ENCODE results near the gene PDE6G.

PDE6G gene

DNA sequence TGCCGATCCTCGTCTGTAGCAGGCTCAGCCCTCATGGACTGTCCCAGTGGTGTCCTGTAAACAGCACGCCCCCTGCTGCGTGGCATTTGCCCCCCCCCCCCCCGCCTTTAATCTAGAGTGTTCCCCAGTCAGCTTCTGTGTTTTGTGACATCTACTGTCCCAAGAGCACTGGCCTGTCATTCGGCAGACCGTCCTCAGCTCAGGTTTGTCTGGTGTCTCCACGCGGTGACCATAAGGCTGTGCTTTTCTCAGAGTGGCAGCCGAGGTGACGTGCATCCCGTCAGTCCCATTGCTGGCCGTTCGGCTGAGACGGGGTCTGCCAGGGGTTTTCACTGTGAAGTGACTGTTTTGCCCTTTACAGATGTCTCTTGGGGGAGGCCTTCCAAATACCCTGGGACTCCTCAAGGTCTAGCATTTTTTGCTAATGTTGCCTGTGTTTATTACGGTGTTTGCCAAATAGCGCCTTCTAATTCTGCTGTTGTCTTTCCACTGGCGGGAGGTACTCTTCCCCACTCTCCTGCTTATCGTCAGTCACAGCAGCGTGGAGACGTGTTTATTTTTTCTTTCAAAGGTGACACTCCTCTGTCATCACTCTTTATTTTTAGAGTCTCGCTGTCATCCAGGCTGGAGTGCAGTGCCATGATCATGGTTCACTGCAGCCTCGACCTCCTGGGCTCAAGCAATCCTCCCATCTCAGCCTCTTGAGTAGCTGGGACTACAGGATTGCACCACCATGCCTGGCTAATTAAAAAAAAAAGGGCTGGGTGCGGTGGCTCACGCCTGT lies 41.1 kb upstream of the PDE6G start:
- TF ChIP-seq PPARA (CRISPR knock-in tag; IDR thresholded peaks at IDR 0.05; ENCODE audit: borderline replicate concordance) (no peak), SNAI2 (CRISPR knock-in tag; IDR thresholded peaks at IDR 0.05) (no peak), CSDC2 (CRISPR knock-in tag; IDR thresholded peaks at IDR 0.05) (no peak), ARNTL (CRISPR knock-in tag; IDR thresholded peaks at IDR 0.05; ENCODE audit: borderline replicate concordance, low read depth) (no peak), ZNF70 (CRISPR knock-in tag; IDR thresholded peaks at IDR 0.05) (no peak), ZNF565 (CRISPR knock-in tag; conservative IDR thresholded peaks at IDR 0.05; ENCODE audit: low read depth) (no peak), ZNF8 (CRISPR knock-in tag; IDR thresholded peaks at IDR 0.05) (no peak), ISL1 (CRISPR knock-in tag; IDR thresholded peaks at IDR 0.05) (no peak), ESRRG (CRISPR knock-in tag; IDR thresholded peaks at IDR 0.05) (no peak), ZFP3 (CRISPR knock-in tag; IDR thresholded peaks at IDR 0.05) (no peak), TOX (CRISPR knock-in tag; IDR thresholded peaks at IDR 0.05; ENCODE audit: borderline replicate concordance) (no peak), RARB (CRISPR knock-in tag; IDR thresholded peaks at IDR 0.05) (no peak), ZFP30 (CRISPR knock-in tag; IDR thresholded peaks at IDR 0.05) (no peak)
- TF ChIP-seq, protein P1, sequence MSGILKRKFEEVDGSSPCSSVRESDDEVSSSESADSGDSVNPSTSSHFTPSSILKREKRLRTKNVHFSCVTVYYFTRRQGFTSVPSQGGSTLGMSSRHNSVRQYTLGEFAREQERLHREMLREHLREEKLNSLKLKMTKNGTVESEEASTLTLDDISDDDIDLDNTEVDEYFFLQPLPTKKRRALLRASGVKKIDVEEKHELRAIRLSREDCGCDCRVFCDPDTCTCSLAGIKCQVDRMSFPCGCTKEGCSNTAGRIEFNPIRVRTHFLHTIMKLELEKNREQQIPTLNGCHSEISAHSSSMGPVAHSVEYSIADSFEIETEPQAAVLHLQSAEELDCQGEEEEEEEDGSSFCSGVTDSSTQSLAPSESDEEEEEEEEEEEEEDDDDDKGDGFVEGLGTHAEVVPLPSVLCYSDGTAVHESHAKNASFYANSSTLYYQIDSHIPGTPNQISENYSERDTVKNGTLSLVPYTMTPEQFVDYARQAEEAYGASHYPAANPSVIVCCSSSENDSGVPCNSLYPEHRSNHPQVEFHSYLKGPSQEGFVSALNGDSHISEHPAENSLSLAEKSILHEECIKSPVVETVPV (CRISPR knock-in tag; IDR thresholded peaks at IDR 0.05): no peak
- TF ChIP-seq, protein P2, sequence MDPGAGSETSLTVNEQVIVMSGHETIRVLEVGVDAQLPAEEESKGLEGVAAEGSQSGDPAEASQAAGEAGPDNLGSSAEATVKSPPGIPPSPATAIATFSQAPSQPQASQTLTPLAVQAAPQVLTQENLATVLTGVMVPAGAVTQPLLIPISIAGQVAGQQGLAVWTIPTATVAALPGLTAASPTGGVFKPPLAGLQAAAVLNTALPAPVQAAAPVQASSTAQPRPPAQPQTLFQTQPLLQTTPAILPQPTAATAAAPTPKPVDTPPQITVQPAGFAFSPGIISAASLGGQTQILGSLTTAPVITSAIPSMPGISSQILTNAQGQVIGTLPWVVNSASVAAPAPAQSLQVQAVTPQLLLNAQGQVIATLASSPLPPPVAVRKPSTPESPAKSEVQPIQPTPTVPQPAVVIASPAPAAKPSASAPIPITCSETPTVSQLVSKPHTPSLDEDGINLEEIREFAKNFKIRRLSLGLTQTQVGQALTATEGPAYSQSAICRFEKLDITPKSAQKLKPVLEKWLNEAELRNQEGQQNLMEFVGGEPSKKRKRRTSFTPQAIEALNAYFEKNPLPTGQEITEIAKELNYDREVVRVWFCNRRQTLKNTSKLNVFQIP (CRISPR knock-in tag; IDR thresholded peaks at IDR 0.05; ENCODE audit: borderline replicate concordance, low read depth): no peak
- TF ChIP-seq, protein P3, sequence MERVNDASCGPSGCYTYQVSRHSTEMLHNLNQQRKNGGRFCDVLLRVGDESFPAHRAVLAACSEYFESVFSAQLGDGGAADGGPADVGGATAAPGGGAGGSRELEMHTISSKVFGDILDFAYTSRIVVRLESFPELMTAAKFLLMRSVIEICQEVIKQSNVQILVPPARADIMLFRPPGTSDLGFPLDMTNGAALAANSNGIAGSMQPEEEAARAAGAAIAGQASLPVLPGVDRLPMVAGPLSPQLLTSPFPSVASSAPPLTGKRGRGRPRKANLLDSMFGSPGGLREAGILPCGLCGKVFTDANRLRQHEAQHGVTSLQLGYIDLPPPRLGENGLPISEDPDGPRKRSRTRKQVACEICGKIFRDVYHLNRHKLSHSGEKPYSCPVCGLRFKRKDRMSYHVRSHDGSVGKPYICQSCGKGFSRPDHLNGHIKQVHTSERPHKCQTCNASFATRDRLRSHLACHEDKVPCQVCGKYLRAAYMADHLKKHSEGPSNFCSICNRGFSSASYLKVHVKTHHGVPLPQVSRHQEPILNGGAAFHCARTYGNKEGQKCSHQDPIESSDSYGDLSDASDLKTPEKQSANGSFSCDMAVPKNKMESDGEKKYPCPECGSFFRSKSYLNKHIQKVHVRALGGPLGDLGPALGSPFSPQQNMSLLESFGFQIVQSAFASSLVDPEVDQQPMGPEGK (CRISPR knock-in tag; IDR thresholded peaks at IDR 0.05; ENCODE audit: borderline replicate concordance): no peak
- TF ChIP-seq, protein P4, sequence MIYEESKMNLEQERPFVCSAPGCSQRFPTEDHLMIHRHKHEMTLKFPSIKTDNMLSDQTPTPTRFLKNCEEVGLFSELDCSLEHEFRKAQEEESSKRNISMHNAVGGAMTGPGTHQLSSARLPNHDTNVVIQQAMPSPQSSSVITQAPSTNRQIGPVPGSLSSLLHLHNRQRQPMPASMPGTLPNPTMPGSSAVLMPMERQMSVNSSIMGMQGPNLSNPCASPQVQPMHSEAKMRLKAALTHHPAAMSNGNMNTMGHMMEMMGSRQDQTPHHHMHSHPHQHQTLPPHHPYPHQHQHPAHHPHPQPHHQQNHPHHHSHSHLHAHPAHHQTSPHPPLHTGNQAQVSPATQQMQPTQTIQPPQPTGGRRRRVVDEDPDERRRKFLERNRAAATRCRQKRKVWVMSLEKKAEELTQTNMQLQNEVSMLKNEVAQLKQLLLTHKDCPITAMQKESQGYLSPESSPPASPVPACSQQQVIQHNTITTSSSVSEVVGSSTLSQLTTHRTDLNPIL (CRISPR knock-in tag; IDR thresholded peaks at IDR 0.05; ENCODE audit: low read depth): no peak

DNA sequence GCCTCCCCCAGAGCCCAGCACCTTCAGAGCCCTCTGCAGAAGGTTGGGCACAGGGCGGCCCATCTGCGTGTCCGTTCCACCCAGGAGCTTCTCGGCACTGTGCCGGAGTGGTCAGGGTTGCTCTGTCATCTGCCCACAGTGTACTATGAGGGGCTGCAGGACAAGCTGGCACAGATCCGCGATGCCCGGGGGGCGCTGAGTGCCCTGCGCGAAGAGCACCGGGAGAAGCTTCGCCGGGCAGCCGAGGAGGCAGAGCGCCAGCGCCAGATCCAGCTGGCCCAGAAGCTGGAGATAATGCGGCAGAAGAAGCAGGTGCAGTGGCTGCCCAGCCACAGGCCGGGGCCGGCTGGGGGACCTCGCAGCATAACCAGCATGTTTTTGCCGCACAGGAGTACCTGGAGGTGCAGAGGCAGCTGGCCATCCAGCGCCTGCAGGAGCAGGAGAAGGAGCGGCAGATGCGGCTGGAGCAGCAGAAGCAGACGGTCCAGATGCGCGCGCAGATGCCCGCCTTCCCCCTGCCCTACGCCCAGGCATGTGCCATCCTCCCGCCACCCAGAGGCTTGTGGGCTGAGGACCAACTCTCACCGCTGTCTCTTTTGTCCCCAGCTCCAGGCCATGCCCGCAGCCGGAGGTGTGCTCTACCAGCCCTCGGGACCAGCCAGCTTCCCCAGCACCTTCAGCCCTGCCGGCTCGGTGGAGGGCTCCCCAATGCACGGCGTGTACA lies 40.0 kb upstream of the PDE6G start:
- ATAC-seq: no peak; the same call in 2 of the 3 replicates
- no peak for TF ChIP-seq PPARA (CRISPR knock-in tag; IDR thresholded peaks at IDR 0.05; ENCODE audit: borderline replicate concordance)
- no peak for TF ChIP-seq ESRRG (CRISPR knock-in tag; IDR thresholded peaks at IDR 0.05)
- TF ChIP-seq ZFP30 (CRISPR knock-in tag; IDR thresholded peaks at IDR 0.05): no peak
- no peak for TF ChIP-seq CSDC2 (CRISPR knock-in tag; IDR thresholded peaks at IDR 0.05)
- TF ChIP-seq, protein P2 (CRISPR knock-in tag; IDR thresholded peaks at IDR 0.05; ENCODE audit: borderline replicate concordance, low read depth): no peak
- TF ChIP-seq OSR1 (CRISPR knock-in tag; IDR thresholded peaks at IDR 0.05): no peak
- no peak for TF ChIP-seq TCF4 (CRISPR knock-in tag; IDR thresholded peaks at IDR 0.05; ENCODE audit: borderline replicate concordance)
- no peak for TF ChIP-seq ZNF565 (CRISPR knock-in tag; conservative IDR thresholded peaks at IDR 0.05; ENCODE audit: low read depth)
- no peak for TF ChIP-seq TOX (CRISPR knock-in tag; IDR thresholded peaks at IDR 0.05; ENCODE audit: borderline replicate concordance)
- TF ChIP-seq RARB (CRISPR knock-in tag; IDR thresholded peaks at IDR 0.05): no peak
- TF ChIP-seq ZC3H10 (CRISPR knock-in tag; IDR thresholded peaks at IDR 0.05): no peak
- TF ChIP-seq ZNF8 (CRISPR knock-in tag; IDR thresholded peaks at IDR 0.05): no peak
- no peak for TF ChIP-seq ISL1 (CRISPR knock-in tag; IDR thresholded peaks at IDR 0.05)
- TF ChIP-seq ZNF70 (CRISPR knock-in tag; IDR thresholded peaks at IDR 0.05): no peak
- TF ChIP-seq, protein P3 (CRISPR knock-in tag; IDR thresholded peaks at IDR 0.05; ENCODE audit: borderline replicate concordance): no peak
- TF ChIP-seq BACH2 (CRISPR knock-in tag; IDR thresholded peaks at IDR 0.05; ENCODE audit: borderline replicate concordance): no peak
- no peak for TF ChIP-seq ARNTL (CRISPR knock-in tag; IDR thresholded peaks at IDR 0.05; ENCODE audit: borderline replicate concordance, low read depth)
- no peak for TF ChIP-seq ZFP3 (CRISPR knock-in tag; IDR thresholded peaks at IDR 0.05)

More for the DNA sequence above, 41.1 kb upstream of the PDE6G start:
- no peak for ATAC-seq
